Gastrocnemius medialis (tissue), 4 donors: ENCODE measurements around the gene PCYT2.

Experiments
- POLR2A ChIP-seq, 2 donors: fragments of 450-650 bp; IDR thresholded peaks; one replicate each; pipeline ENCODE4 v1.6.1; 2017; ENCODE audit warnings: antibody characterized with exemption in 2 of 2, mild to moderate bottlenecking in 2 of 2, moderate library complexity in 2 of 2
- TF ChIP-seq, protein P1 (sequence below), 5 experiments: fragments of 450-650 bp in 3 of 5; fragments of 200-600 bp in 2 of 5; sonication (generic) in 2 of 5; IDR thresholded peaks in 4 of 5; conservative IDR thresholded peaks in 1 of 5; 1 replicate in 4 of 5; 2 replicates in 1 of 5; pipeline ENCODE4 v1.5.1; 2016 to 2019; ENCODE audit warnings: antibody characterized with exemption in 5 of 5, mild to moderate bottlenecking in 3 of 5, moderate library complexity in 3 of 5

DNA sequence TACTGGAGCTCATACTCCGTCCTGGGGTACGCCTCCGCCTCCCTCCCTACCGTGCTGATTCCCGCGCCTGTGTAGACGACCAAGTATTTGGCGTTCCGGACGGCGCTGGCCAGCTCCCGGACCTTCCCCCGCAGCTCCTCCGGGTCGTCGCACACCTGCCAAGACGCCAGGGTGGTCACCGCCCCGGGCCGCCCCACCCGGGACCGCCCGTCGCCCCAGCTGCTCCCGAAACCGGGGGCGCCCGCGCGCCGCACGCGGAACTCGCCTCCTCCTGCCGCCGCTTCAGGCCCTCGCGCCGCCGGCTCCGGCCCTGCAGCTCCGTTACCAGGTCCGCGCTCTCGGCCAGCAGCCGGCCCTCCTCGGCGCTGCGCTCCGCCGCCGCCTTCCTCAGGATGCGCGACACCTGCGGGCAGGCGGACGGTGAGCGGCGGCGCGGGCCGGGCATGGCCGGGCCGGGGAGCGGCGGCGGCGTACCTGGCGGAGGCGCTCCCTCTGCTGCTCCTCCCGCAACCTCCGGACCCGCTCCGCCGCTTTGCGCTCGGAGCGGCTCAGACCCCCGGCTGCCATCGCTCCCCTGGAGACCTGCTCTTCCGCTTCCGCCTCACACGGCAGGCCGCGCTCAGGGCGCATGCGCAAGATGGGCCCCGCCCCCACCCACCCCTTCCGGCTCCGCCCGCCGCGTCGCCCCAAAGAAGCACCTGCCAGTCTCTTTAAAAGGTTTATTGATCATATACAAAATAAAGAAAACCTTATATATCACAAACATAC lies 6.5 kb upstream of the PCYT2 start, which contains the start of gene SIRT7:
- TF ChIP-seq, protein P1, sequence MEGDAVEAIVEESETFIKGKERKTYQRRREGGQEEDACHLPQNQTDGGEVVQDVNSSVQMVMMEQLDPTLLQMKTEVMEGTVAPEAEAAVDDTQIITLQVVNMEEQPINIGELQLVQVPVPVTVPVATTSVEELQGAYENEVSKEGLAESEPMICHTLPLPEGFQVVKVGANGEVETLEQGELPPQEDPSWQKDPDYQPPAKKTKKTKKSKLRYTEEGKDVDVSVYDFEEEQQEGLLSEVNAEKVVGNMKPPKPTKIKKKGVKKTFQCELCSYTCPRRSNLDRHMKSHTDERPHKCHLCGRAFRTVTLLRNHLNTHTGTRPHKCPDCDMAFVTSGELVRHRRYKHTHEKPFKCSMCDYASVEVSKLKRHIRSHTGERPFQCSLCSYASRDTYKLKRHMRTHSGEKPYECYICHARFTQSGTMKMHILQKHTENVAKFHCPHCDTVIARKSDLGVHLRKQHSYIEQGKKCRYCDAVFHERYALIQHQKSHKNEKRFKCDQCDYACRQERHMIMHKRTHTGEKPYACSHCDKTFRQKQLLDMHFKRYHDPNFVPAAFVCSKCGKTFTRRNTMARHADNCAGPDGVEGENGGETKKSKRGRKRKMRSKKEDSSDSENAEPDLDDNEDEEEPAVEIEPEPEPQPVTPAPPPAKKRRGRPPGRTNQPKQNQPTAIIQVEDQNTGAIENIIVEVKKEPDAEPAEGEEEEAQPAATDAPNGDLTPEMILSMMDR (IDR thresholded peaks at IDR 0.05 in 4 of 5, conservative IDR thresholded peaks at IDR 0.05 in 1 of 5): peak in 1 of 5 experiments; percentile 14
- peak; percentile 45 to 69 for TF ChIP-seq POLR2A (IDR thresholded peaks at IDR 0.05)
